ENCODE data around the gene ARHGAP29.

GRCh38 chr1:94276988-94277434, 39.6 kb upstream of the ARHGAP29 start:
- TF ChIP-seq REST (IDR thresholded peaks at IDR 0.05) (no peak), MAZ (IDR thresholded peaks at IDR 0.05; ENCODE audit: borderline replicate concordance, low read depth, low read length) (no peak), CTCF (IDR thresholded peaks at IDR 0.05) (no peak), RFX5 (IDR thresholded peaks at IDR 0.05) (no peak), SMC3 (IDR thresholded peaks at IDR 0.05) (no peak), EP300 (IDR thresholded peaks at IDR 0.05) (no peak), RCOR1 (IDR thresholded peaks at IDR 0.05; ENCODE audit: low read depth, low read length) (no peak), ZSCAN20 (CRISPR knock-in tag; IDR thresholded peaks at IDR 0.05) (no peak), RNF2 (IDR thresholded peaks at IDR 0.05; ENCODE audit: borderline replicate concordance, low read depth) (no peak), POLR2A (IDR thresholded peaks at IDR 0.05; ENCODE audit: low read length) (no peak), CBX8 (IDR thresholded peaks at IDR 0.05) (no peak)
- TF ChIP-seq, protein P1, sequence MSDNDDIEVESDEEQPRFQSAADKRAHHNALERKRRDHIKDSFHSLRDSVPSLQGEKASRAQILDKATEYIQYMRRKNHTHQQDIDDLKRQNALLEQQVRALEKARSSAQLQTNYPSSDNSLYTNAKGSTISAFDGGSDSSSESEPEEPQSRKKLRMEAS (IDR thresholded peaks at IDR 0.05): no peak
